Uterus (tissue), 4 donors: Measurements from ENCODE around the gene GRIK1. TPM values are rescaled to one million over a fixed set of nuclear protein-coding genes. Genes with fewer than 3 reads are reported as not detected.

Experiments used
- DNase-seq, 2 donors: peaks; one replicate each; pipeline ENCODE4 v3.0.0-alpha.2; 2019 to 2020
- H3K27ac ChIP-seq, 2 donors: fragments of 200-600 bp; sonication (generic); 1 replicate in 1 of 2; 2 replicates in 1 of 2; pipeline ENCODE4 v1.5.1; 2016 to 2018
- H3K27me3 ChIP-seq, 2 donors: fragments of 200-600 bp; sonication (generic); one replicate each; pipeline ENCODE4 v1.5.1; 2018 to 2019; ENCODE audit warnings: control low read depth in 1 of 2
- H3K36me3 ChIP-seq, 2 donors: fragments of 200-600 bp; sonication (generic); one replicate each; pipeline ENCODE4 v1.5.1; 2019; ENCODE audit warnings: control low read depth in 1 of 2
- H3K4me1 ChIP-seq, 2 donors: fragments of 200-600 bp; sonication (generic); one replicate each; pipeline ENCODE4 v1.5.1; 2018 to 2019; ENCODE audit warnings: control low read depth in 1 of 2
- H3K4me3 ChIP-seq, 2 donors: fragments of 200-600 bp; sonication (generic); 1 replicate in 1 of 2; 2 replicates in 1 of 2; pipeline ENCODE4 v1.5.1; 2018 to 2019; ENCODE audit warnings: mild to moderate bottlenecking in 1 of 2
- H3K9me3 ChIP-seq, 2 donors: fragments of 200-600 bp; sonication (generic); one replicate each; pipeline ENCODE4 v1.5.1; 2019; ENCODE audit warnings: control low read depth in 1 of 2
- POLR2A ChIP-seq, 2 donors: fragments of 450-650 bp; IDR thresholded peaks; one replicate each; pipeline ENCODE4 v1.6.1; 2016; ENCODE audit warnings: antibody characterized with exemption in 2 of 2, mild to moderate bottlenecking in 1 of 2, moderate library complexity in 1 of 2
- intact Hi-C: fragments of 100-400 bp; cut with DNase I; formaldehyde crosslinking; loops from one replicate; pipeline ENCODE4 v1.15.1; 2023; ENCODE audit warnings: low total_unique reads
- total RNA-seq, 4 donors: library from RNA; depleted of rRNA in 3 of 4; stranded (reverse); fragments of >200 nt in 3 of 4; gene quantifications; one replicate each; pipeline versions ENCODE4 v1.1.0 to v1.2.4, GENCODE V29; 2014 to 2023
- TF ChIP-seq, protein P1 (sequence below), 4 experiments: fragments of 200-600 bp in 2 of 4; fragments of 450-650 bp in 2 of 4; sonication (generic) in 2 of 4; IDR thresholded peaks; one replicate each; pipeline ENCODE4 v1.5.1; 2016 to 2019; ENCODE audit warnings: antibody characterized with exemption in 4 of 4, mild to moderate bottlenecking in 2 of 4, moderate library complexity in 1 of 4
- donor health status: DM: yes; HTN: yes; CAD: no.

Gene GRIK1
- total RNA-seq, 4 donors from 2014 or later, result 0.12 to 4.1 TPM; not detected in 2

DNA sequence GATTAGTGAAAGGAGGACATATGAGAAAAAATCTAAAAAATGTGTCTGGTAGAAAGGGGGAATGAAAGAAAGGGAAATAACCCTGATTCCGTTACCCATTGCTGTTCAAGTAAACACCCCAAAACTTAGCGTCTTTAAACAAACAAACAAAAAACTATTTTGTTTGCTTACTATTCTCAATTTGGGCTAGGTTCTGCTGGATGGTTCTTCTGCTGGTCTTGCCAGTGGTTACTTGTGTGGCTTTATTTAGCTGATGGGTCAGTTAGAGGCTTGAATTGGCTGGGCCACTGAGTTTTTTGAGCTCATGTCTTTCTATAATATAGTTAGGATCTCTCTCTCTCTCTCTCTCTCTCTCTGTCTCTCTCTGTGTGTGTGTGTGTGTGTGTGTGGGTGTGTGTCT is 112.1 kb downstream of the GRIK1 start:
- TF ChIP-seq POLR2A (IDR thresholded peaks at IDR 0.05), result no peak
- TF ChIP-seq, protein P1, sequence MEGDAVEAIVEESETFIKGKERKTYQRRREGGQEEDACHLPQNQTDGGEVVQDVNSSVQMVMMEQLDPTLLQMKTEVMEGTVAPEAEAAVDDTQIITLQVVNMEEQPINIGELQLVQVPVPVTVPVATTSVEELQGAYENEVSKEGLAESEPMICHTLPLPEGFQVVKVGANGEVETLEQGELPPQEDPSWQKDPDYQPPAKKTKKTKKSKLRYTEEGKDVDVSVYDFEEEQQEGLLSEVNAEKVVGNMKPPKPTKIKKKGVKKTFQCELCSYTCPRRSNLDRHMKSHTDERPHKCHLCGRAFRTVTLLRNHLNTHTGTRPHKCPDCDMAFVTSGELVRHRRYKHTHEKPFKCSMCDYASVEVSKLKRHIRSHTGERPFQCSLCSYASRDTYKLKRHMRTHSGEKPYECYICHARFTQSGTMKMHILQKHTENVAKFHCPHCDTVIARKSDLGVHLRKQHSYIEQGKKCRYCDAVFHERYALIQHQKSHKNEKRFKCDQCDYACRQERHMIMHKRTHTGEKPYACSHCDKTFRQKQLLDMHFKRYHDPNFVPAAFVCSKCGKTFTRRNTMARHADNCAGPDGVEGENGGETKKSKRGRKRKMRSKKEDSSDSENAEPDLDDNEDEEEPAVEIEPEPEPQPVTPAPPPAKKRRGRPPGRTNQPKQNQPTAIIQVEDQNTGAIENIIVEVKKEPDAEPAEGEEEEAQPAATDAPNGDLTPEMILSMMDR (IDR thresholded peaks at IDR 0.05), result no peak

DNA sequence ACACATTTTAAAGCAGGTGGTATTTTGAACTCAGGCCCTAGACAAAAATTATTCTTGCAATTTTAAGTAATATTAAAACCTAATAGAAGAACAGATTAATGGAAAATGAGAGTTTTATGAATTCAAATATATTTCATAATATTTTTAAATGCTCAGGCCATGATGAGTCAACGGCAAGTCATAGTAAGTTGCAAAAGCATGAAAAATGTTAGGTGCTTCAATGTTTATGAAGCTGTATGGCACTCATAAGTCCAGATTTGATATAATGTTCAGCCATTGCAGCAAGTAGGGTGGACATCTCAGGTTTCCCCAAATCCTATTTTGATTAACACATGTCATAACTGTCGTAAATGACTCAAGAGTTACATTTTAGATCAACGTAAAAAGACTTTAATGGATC is 112.6 kb downstream of the GRIK1 start:
- no peak overlapping the region for H3K27ac ChIP-seq
- intact Hi-C loops, result no loop called here
- H3K4me1 ChIP-seq, result no peaks in the 10 kb centered on the region
- no peaks in the 10 kb centered on the region for H3K9me3 ChIP-seq
- H3K36me3 ChIP-seq, result no peaks in the 10 kb centered on the region
- TF ChIP-seq POLR2A (IDR thresholded peaks at IDR 0.05), result no peak
- TF ChIP-seq, protein P1 (IDR thresholded peaks at IDR 0.05), result no peak
- no peaks in the 10 kb centered on the region for H3K27me3 ChIP-seq
- no peak overlapping the region for H3K4me3 ChIP-seq
- DNase-seq, result no peak

More for the DNA sequence above, 112.1 kb downstream of the GRIK1 start:
- Histone ChIP-seq H3K9me3 (no peaks in the 10 kb centered on the region), H3K27ac (no peak overlapping the region), H3K36me3 (no peaks in the 10 kb centered on the region), H3K4me1 (no peaks in the 10 kb centered on the region), H3K27me3 (no peaks in the 10 kb centered on the region), H3K4me3 (no peak overlapping the region)
- intact Hi-C loops, result no loop called here
- DNase-seq, result no peak

DNA sequence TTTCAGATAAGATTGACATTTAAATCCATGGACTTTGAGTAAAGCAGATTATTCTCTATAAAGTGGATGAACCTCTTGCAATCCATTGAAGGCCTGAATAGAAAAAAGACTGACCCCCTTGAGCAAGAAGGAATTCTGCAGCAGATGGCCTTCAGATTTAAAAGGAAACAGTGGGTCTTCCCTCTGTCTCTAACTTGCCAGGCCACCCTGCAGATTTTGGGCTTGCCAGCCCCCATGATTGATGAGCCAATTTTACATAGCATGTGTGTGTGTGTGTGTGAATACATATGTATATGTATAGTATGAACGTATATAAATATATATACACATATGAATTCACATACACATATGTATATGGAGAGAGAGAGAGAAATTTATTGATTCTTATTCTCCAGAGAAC is 113.4 kb downstream of the GRIK1 start:
- intact Hi-C loops, result no loop called here
- Histone ChIP-seq H3K27ac (no peak overlapping the region), H3K9me3 (no peaks in the 10 kb centered on the region), H3K4me1 (no peaks in the 10 kb centered on the region), H3K4me3 (no peak overlapping the region), H3K36me3 (no peaks in the 10 kb centered on the region), H3K27me3 (no peaks in the 10 kb centered on the region)
- no peak for DNase-seq
- TF ChIP-seq POLR2A (IDR thresholded peaks at IDR 0.05), result no peak
- TF ChIP-seq, protein P1 (IDR thresholded peaks at IDR 0.05), result no peak

DNA sequence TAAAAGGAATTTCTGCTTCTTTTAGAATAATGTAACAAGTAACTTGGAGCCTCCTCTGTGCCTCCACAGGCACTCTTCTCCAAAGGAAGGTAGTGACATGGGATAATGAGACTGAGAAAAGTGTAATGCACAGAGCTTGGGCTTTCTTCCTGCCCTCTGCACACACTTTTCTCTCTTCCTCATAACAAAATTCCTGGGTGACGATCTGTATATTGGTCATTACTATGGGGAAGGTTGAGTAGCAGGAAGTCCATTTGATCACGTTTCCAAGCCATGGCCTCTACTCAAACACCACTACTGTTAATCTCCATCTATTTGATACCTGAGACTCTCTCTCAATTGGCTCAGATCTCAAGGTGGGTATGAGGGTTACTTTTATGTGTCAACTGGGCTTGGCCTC is 113.9 kb downstream of the GRIK1 start:
- Histone ChIP-seq H3K4me1 (no peaks in the 10 kb centered on the region), H3K27me3 (no peaks in the 10 kb centered on the region), H3K9me3 (no peaks in the 10 kb centered on the region), H3K36me3 (no peaks in the 10 kb centered on the region), H3K4me3 (no peak overlapping the region), H3K27ac (no peak overlapping the region)
- no peak for DNase-seq
- no peak for TF ChIP-seq POLR2A (IDR thresholded peaks at IDR 0.05)
- TF ChIP-seq, protein P1 (IDR thresholded peaks at IDR 0.05), result no peak
- intact Hi-C loops, result no loop called here

DNA sequence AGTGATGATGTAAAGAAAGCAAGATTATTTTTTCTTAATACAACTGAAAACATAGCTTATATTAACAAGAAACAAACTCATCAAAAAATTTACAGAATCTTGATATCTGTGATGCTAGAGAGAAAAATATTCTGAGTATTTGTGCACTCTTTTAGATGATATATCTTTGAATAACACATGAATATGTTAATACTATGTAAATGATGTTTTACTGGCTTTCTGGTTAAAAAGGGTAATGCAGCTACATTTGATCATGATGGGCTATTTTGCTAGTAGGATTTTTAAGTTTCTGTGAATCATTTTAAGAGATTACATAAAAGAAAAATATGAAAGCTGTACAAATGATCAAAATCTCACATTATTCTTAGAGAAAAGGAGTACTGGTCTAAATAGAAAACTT is 114.5 kb downstream of the GRIK1 start:
- intact Hi-C loops, result no loop called here
- Histone ChIP-seq H3K9me3 (no peaks in the 10 kb centered on the region), H3K4me3 (no peak overlapping the region)

More for the DNA sequence above, 114.5 kb downstream of the GRIK1 start:
- Histone ChIP-seq H3K27ac (no peak overlapping the region), H3K36me3 (no peaks in the 10 kb centered on the region), H3K4me1 (no peaks in the 10 kb centered on the region), H3K27me3 (no peaks in the 10 kb centered on the region)
- no peak for TF ChIP-seq POLR2A (IDR thresholded peaks at IDR 0.05)
- TF ChIP-seq, protein P1 (IDR thresholded peaks at IDR 0.05), result no peak
- no peak for DNase-seq
